H9 (cell line): ENCODE results near the gene TMEM164. TPM values are rescaled to one million over a fixed set of nuclear protein-coding genes. Genes with fewer than 3 reads are reported as not detected.

Experiments used
- DNase-seq: peaks from one replicate; pipeline ENCODE4 v3.0.0-alpha.2; 2017
- H2AFZ ChIP-seq: one replicate; pipeline ENCODE4 v1.6.1; 2013; ENCODE audit warnings: mild to moderate bottlenecking, low read length, control low read depth, moderate library complexity
- H2AK5ac ChIP-seq: 2 replicates; pipeline ENCODE4 v1.6.1; 2013; ENCODE audit warnings: low read length, control low read depth, mixed read lengths; ENCODE audit not compliant: insufficient read length
- H2BK120ac ChIP-seq: one replicate; pipeline ENCODE4 v1.6.1; 2013; ENCODE audit warnings: low read depth, mild to moderate bottlenecking, low read length, control low read depth, inconsistent platforms; ENCODE audit not compliant: poor library complexity, severe bottlenecking
- H2BK12ac ChIP-seq: 2 replicates; pipeline ENCODE4 v1.6.1; 2013; ENCODE audit warnings: low read length, control low read depth, mixed read lengths, low read depth; ENCODE audit not compliant: insufficient read length
- H2BK15ac ChIP-seq: 2 replicates; pipeline ENCODE4 v1.6.1; 2013; ENCODE audit warnings: low read depth, low read length, control low read depth
- H2BK20ac ChIP-seq: one replicate; pipeline ENCODE4 v1.6.1; 2013; ENCODE audit warnings: low read depth, mild to moderate bottlenecking, low read length, control low read depth, inconsistent platforms; ENCODE audit not compliant: poor library complexity, severe bottlenecking
- H2BK5ac ChIP-seq: 2 replicates; pipeline ENCODE4 v1.6.1; 2013; ENCODE audit warnings: low read length, control low read depth, mixed read lengths; ENCODE audit not compliant: insufficient read length
- H3K14ac ChIP-seq: 2 replicates; pipeline ENCODE4 v1.6.1; 2013; ENCODE audit warnings: low read length, control low read depth; ENCODE audit not compliant: insufficient read depth
- H3K18ac ChIP-seq: 2 replicates; pipeline ENCODE4 v1.6.1; 2013; ENCODE audit warnings: low read depth, mild to moderate bottlenecking, mixed read lengths, low read length, control low read depth; ENCODE audit not compliant: insufficient read length
- H3K23ac ChIP-seq: 2 replicates; pipeline ENCODE4 v1.6.1; 2013; ENCODE audit warnings: low read length, control low read depth, mixed read lengths, low read depth; ENCODE audit not compliant: insufficient read length
- H3K23me2 ChIP-seq: 2 replicates; pipeline ENCODE4 v1.6.1; 2013; ENCODE audit warnings: low read depth, mild to moderate bottlenecking, mixed read lengths, low read length, control low read depth; ENCODE audit not compliant: insufficient read length, poor library complexity, severe bottlenecking
- H3K27ac ChIP-seq: 2 replicates; pipeline ENCODE4 v1.5.1; 2013; ENCODE audit warnings: low read length, control low read depth, mixed read lengths, low read depth; ENCODE audit not compliant: insufficient read length
- H3K27me3 ChIP-seq: 2 replicates; pipeline ENCODE4 v1.6.1; 2013; ENCODE audit warnings: low read length, control low read depth, inconsistent platforms; ENCODE audit not compliant: insufficient read depth
- H3K4ac ChIP-seq: 2 replicates; pipeline ENCODE4 v1.6.1; 2013; ENCODE audit warnings: low read depth, mild to moderate bottlenecking, control low read depth, inconsistent platforms, low read length, moderate library complexity
- H3K4me1 ChIP-seq: 2 replicates; pipeline ENCODE4 v1.6.1; 2013; ENCODE audit warnings: low read length, control low read depth, inconsistent platforms; ENCODE audit not compliant: insufficient read depth
- H3K4me2 ChIP-seq: 2 replicates; pipeline ENCODE4 v1.6.1; 2013; ENCODE audit warnings: low read length, control low read depth, mixed read lengths; ENCODE audit not compliant: insufficient read length, insufficient read depth
- H3K56ac ChIP-seq: 2 replicates; pipeline ENCODE4 v1.6.1; 2013; ENCODE audit warnings: low read depth, mild to moderate bottlenecking, mixed read lengths, low read length, control low read depth; ENCODE audit not compliant: insufficient read length
- H3K79me1 ChIP-seq: 2 replicates; pipeline ENCODE4 v1.6.1; 2013; ENCODE audit warnings: low read depth, mild to moderate bottlenecking, moderate library complexity, low read length, control low read depth, inconsistent platforms; ENCODE audit not compliant: insufficient read depth, poor library complexity, severe bottlenecking
- H3K79me2 ChIP-seq: 2 replicates; pipeline ENCODE4 v1.6.1; 2013; ENCODE audit warnings: low read length, control low read depth, inconsistent platforms; ENCODE audit not compliant: insufficient read depth
- H3K9ac ChIP-seq: 2 replicates; pipeline ENCODE4 v1.6.1; 2013; ENCODE audit warnings: low read length, control low read depth, mixed read lengths; ENCODE audit not compliant: insufficient read length; ENCODE audit errors: extremely low read depth
- H3K9me3 ChIP-seq: one replicate; pipeline ENCODE4 v1.6.1; 2013; ENCODE audit warnings: low read depth, low read length, inconsistent platforms; ENCODE audit not compliant: control insufficient read depth
- H3T11ph ChIP-seq: one replicate; pipeline ENCODE4 v1.6.1; 2013; ENCODE audit warnings: mild to moderate bottlenecking, low read length, control low read depth, inconsistent platforms
- H4K20me1 ChIP-seq: one replicate; pipeline ENCODE4 v1.6.1; 2013; ENCODE audit not compliant: control insufficient read depth, insufficient read length, insufficient read depth
- H4K5ac ChIP-seq: 2 replicates; pipeline ENCODE4 v1.6.1; 2013; ENCODE audit warnings: low read depth, mild to moderate bottlenecking, mixed read lengths, low read length, control low read depth; ENCODE audit not compliant: insufficient read length
- H4K8ac ChIP-seq: replicated peaks from 2 replicates; pipeline ENCODE4 v1.6.1; 2013; ENCODE audit warnings: low read length, control low read depth, mixed read lengths, low read depth; ENCODE audit not compliant: insufficient read length
- H4K91ac ChIP-seq: 2 replicates; pipeline ENCODE4 v1.6.1; 2013; ENCODE audit warnings: low read depth, mild to moderate bottlenecking, moderate library complexity, mixed read lengths, low read length, control low read depth; ENCODE audit not compliant: insufficient read length
- H3K27ac Mint-ChIP-seq, 3 experiments: 2 replicates in 2 of 3; 3 replicates in 1 of 3; pipeline ENCODE4 v1.8.0; 2020 to 2021; ENCODE audit warnings: mixed read lengths in 3 of 3, mild to moderate bottlenecking in 1 of 3, moderate library complexity in 1 of 3
- H3K27me3 Mint-ChIP-seq: 2 replicates; pipeline ENCODE4 v1.8.0; 2021; ENCODE audit warnings: low read depth, mild to moderate bottlenecking, moderate library complexity, mixed read lengths
- H3K36me3 Mint-ChIP-seq, 3 experiments: 2 replicates in 2 of 3; 3 replicates in 1 of 3; pipeline ENCODE4 v1.8.0; 2020 to 2021; ENCODE audit warnings: low read depth in 3 of 3, mixed read lengths in 3 of 3; ENCODE audit not compliant: insufficient read depth in 1 of 3
- H3K4me1 Mint-ChIP-seq, 2 experiments: 2 replicates each; pipeline ENCODE4 v1.8.0; 2020; ENCODE audit warnings: mixed read lengths in 2 of 2
- H3K4me3 Mint-ChIP-seq, 2 experiments: 2 replicates in 1 of 2; 3 replicates in 1 of 2; pipeline ENCODE4 v1.8.0; 2020 to 2021; ENCODE audit warnings: mild to moderate bottlenecking in 2 of 2, mixed read lengths in 2 of 2, moderate library complexity in 1 of 2
- H3K9me3 Mint-ChIP-seq, 2 experiments: 2 replicates in 1 of 2; 3 replicates in 1 of 2; pipeline ENCODE4 v1.8.0; 2020; ENCODE audit warnings: mild to moderate bottlenecking in 2 of 2, mixed read lengths in 2 of 2, moderate library complexity in 1 of 2
- CTCF ChIP-seq: fragments of 200-600 bp; sonication (generic); conservative IDR thresholded peaks from 3 replicates; pipeline ENCODE4 v1.8.0; 2021; ENCODE audit warnings: antibody characterized with exemption, mild to moderate bottlenecking
- WGBS: extraction: QIAGEN DNeasy Blood & Tissue Kit; methylation state at CpG from one replicate; pipeline ENCODE4 v1.1.7; 2013; ENCODE audit warnings: missing lambda C conversion rate, low lambda C conversion rate, mixed read lengths; ENCODE audit not compliant: insufficient read length; ENCODE audit errors: extremely low coverage; 5-methylcytosine and 5-hydroxymethylcytosine counted together
- total RNA-seq: library from RNA; stranded (reverse); gene quantifications from 2 replicates; pipeline ENCODE4 v1.2.1, GENCODE V29; 2021

Gene TMEM164
- total RNA-seq, 1 experiment from 2014 or later: 30.4 TPM

GRCh38 chrX:110222497-110223257 lies 219.8 kb downstream of the TMEM164 start:
- no peaks in the 10 kb centered on the region for H3K9me3 ChIP-seq
- no peak overlapping the region for H3K14ac ChIP-seq
- no peak overlapping the region for H4K8ac ChIP-seq
- no peak overlapping the region for H3K56ac ChIP-seq
- no peak overlapping the region for H3K27ac ChIP-seq
- H3K4ac ChIP-seq: no peak overlapping the region
- H3K9me3 Mint-ChIP-seq: peaks cover 0 to 3% of the 10 kb centered on the region in 2 experiments; a peak in 1 of 5 replicates
- H3K4me1 ChIP-seq: peaks cover 3% of the 10 kb centered on the region; the same call in 1 of the 2 replicates
- no CpG with 5 or more reads among the region's 2 CpGs for WGBS
- TF ChIP-seq CTCF: no peak
- H4K91ac ChIP-seq: no peak overlapping the region
- no peak overlapping the region for H3K4me2 ChIP-seq
- no peaks in the 10 kb centered on the region; the same call in 1 of the 2 replicates for H3K27me3 ChIP-seq
- no peak overlapping the region for H2BK20ac ChIP-seq
- H4K20me1 ChIP-seq: no peaks in the 10 kb centered on the region
- H3K23me2 ChIP-seq: no peaks in the 10 kb centered on the region
- H3K27me3 Mint-ChIP-seq: no peaks in the 10 kb centered on the region
- no peak overlapping the region for H2AK5ac ChIP-seq
- H2BK12ac ChIP-seq: no peak overlapping the region
- H3K9ac ChIP-seq: no peak overlapping the region
- H2AFZ ChIP-seq: no peak overlapping the region
- no peak overlapping the region for H3K4me3 Mint-ChIP-seq
- no peaks in the 10 kb centered on the region for H3K79me2 ChIP-seq
- H3K27ac Mint-ChIP-seq: no peak overlapping the region; a peak in 1 of 7 replicates
- H3K4me1 Mint-ChIP-seq: peaks cover 8 to 13% of the 10 kb centered on the region in 2 experiments
- no peaks in the 10 kb centered on the region; a peak in 2 of 7 replicates for H3K36me3 Mint-ChIP-seq
- H3K23ac ChIP-seq: no peak overlapping the region
- peaks cover 2% of the 10 kb centered on the region for H3K79me1 ChIP-seq
- no peak overlapping the region for H2BK15ac ChIP-seq
- no peak overlapping the region for H4K5ac ChIP-seq
- H3T11ph ChIP-seq: no peak overlapping the region
- no peak for DNase-seq
- no peak overlapping the region for H2BK120ac ChIP-seq
- H3K18ac ChIP-seq: no peak overlapping the region
- H2BK5ac ChIP-seq: no peak overlapping the region
